ENCODE results near the gene ACMSD. TPM values are rescaled to one million over a fixed set of nuclear protein-coding genes. Genes with fewer than 3 reads are reported as not detected.

Gene ACMSD
- total RNA-seq, 1 experiment from 2014 or later: not detected

- BruUV-seq (replicated peaks): no TSS peak
- TF ChIP-seq EZH2 (IDR thresholded peaks at IDR 0.05; ENCODE audit: low read length, unreplicated experiment) (no peak), EZH2phosphoT487 (IDR thresholded peaks at IDR 0.05; ENCODE audit: borderline replicate concordance, low read length) (no peak)
- Histone ChIP-seq H3K79me2 (ENCODE audit: low read length) (no peaks in the 10 kb centered on the region), H2AFZ (ENCODE audit: low read length) (no peak overlapping the region), H3F3A (ENCODE audit: low read length, unreplicated experiment) (no peaks in the 10 kb centered on the region), H3K4me1 (ENCODE audit: insufficient read depth, low read length) (peaks cover 25% of the 10 kb centered on the region), H3K27ac (ENCODE audit: low read length) (no peak overlapping the region), H3K9me2 (replicated peaks; ENCODE audit: low read length) (no peaks in the 10 kb centered on the region), H3K4me2 (ENCODE audit: low read length) (no peak overlapping the region), H3K9me3 (ENCODE audit: low read length) (no peaks in the 10 kb centered on the region), H3K4me3 (ENCODE audit: low read length) (no peak overlapping the region), H3K9ac (ENCODE audit: low read length) (no peak overlapping the region), H3K27me3 (ENCODE audit: low read length) (no peaks in the 10 kb centered on the region), H4K20me1 (ENCODE audit: low read length) (no peaks in the 10 kb centered on the region), H3K36me3 (ENCODE audit: low read depth, low read length) (no peaks in the 10 kb centered on the region)
- intact Hi-C loops (cut with micrococcal nuclease): no loop called here
- POLR2A ChIA-PET (ENCODE audit: unreplicated experiment): no interaction called here
- ATAC-seq: no peak
- CTCF ChIA-PET: no interaction called here
- no peak for DNase-seq
Measured at GRCh38 chr2:134869946-134870736, 31.7 kb downstream of the ACMSD start.

- Histone ChIP-seq H3F3A (ENCODE audit: low read length, unreplicated experiment) (no peaks in the 10 kb centered on the region), H3K27me3 (ENCODE audit: low read length) (no peaks in the 10 kb centered on the region), H3K9ac (ENCODE audit: low read length) (no peak overlapping the region), H4K20me1 (ENCODE audit: low read length) (no peaks in the 10 kb centered on the region), H3K27ac (ENCODE audit: low read length) (no peak overlapping the region), H2AFZ (ENCODE audit: low read length) (no peak overlapping the region), H3K9me3 (ENCODE audit: low read length) (no peaks in the 10 kb centered on the region), H3K4me1 (ENCODE audit: insufficient read depth, low read length) (peaks cover 13% of the 10 kb centered on the region; the same call in 1 of the 2 replicates), H3K36me3 (ENCODE audit: low read depth, low read length) (no peaks in the 10 kb centered on the region), H3K9me2 (replicated peaks; ENCODE audit: low read length) (no peaks in the 10 kb centered on the region), H3K79me2 (ENCODE audit: low read length) (no peaks in the 10 kb centered on the region), H3K4me2 (ENCODE audit: low read length) (no peak overlapping the region), H3K4me3 (ENCODE audit: low read length) (no peak overlapping the region)
- BruUV-seq (replicated peaks): no TSS peak
- TF ChIP-seq EZH2 (IDR thresholded peaks at IDR 0.05; ENCODE audit: low read length, unreplicated experiment) (no peak), EZH2phosphoT487 (IDR thresholded peaks at IDR 0.05; ENCODE audit: borderline replicate concordance, low read length) (no peak)
- TF ChIP-seq, protein P1, sequence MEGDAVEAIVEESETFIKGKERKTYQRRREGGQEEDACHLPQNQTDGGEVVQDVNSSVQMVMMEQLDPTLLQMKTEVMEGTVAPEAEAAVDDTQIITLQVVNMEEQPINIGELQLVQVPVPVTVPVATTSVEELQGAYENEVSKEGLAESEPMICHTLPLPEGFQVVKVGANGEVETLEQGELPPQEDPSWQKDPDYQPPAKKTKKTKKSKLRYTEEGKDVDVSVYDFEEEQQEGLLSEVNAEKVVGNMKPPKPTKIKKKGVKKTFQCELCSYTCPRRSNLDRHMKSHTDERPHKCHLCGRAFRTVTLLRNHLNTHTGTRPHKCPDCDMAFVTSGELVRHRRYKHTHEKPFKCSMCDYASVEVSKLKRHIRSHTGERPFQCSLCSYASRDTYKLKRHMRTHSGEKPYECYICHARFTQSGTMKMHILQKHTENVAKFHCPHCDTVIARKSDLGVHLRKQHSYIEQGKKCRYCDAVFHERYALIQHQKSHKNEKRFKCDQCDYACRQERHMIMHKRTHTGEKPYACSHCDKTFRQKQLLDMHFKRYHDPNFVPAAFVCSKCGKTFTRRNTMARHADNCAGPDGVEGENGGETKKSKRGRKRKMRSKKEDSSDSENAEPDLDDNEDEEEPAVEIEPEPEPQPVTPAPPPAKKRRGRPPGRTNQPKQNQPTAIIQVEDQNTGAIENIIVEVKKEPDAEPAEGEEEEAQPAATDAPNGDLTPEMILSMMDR (conservative IDR thresholded peaks at IDR 0.05; ENCODE audit: low read depth, low read length): no peak
- DNase-seq (no peak), ATAC-seq (no peak)
- POLR2A ChIA-PET (ENCODE audit: unreplicated experiment): no interaction called here
- CTCF ChIA-PET: no interaction called here
- intact Hi-C loops (cut with micrococcal nuclease): no loop called here
Measured at GRCh38 chr2:134873152-134873551, 34.7 kb downstream of the ACMSD start.

GRCh38 chr2:134875309-134875708 is 36.9 kb downstream of the ACMSD start:
- no peaks in the 10 kb centered on the region for H3K79me2 ChIP-seq (ENCODE audit: low read length)
- ChIA-PET POLR2A (ENCODE audit: unreplicated experiment) (no interaction called here), CTCF (no interaction called here)
- TF ChIP-seq EZH2 (IDR thresholded peaks at IDR 0.05; ENCODE audit: low read length, unreplicated experiment) (no peak), EZH2phosphoT487 (IDR thresholded peaks at IDR 0.05; ENCODE audit: borderline replicate concordance, low read length) (no peak)
- TF ChIP-seq, protein P1 (conservative IDR thresholded peaks at IDR 0.05; ENCODE audit: low read depth, low read length): no peak
- H3K4me3 ChIP-seq (ENCODE audit: low read length): no peak overlapping the region
- DNase-seq: no peak
- no peak overlapping the region for H3K27ac ChIP-seq (ENCODE audit: low read length)
- no peak overlapping the region for H2AFZ ChIP-seq (ENCODE audit: low read length)
- H3K4me2 ChIP-seq (ENCODE audit: low read length): no peak overlapping the region
- H3K4me1 ChIP-seq (ENCODE audit: insufficient read depth, low read length): peaks cover 13% of the 10 kb centered on the region; the same call in 1 of the 2 replicates
- H3K9me3 ChIP-seq (ENCODE audit: low read length): no peaks in the 10 kb centered on the region
- H3F3A ChIP-seq (ENCODE audit: low read length, unreplicated experiment): no peaks in the 10 kb centered on the region
- no TSS peak for BruUV-seq (replicated peaks)
- no peak for ATAC-seq
- H3K9me2 ChIP-seq (replicated peaks; ENCODE audit: low read length): no peaks in the 10 kb centered on the region
- H3K36me3 ChIP-seq (ENCODE audit: low read depth, low read length): no peaks in the 10 kb centered on the region
- H3K27me3 ChIP-seq (ENCODE audit: low read length): no peaks in the 10 kb centered on the region
- H3K9ac ChIP-seq (ENCODE audit: low read length): no peak overlapping the region
- no peaks in the 10 kb centered on the region for H4K20me1 ChIP-seq (ENCODE audit: low read length)
- intact Hi-C loops (cut with micrococcal nuclease): no loop called here

Measured in PC-3 (cell line).